LNCAP (cell line): ENCODE results near the gene DCD.

Experiments
- CTCF ChIP-seq: fragments of 450-650 bp; IDR thresholded peaks from 2 replicates; pipeline ENCODE4 v1.5.1; 2017; ENCODE audit warnings: mild to moderate bottlenecking

Gene DCD

GRCh38 chr12:54629925-54630324 is 18.2 kb downstream of the DCD start:
- no peak for TF ChIP-seq CTCF

GRCh38 chr12:54628186-54628846 is 19.8 kb downstream of the DCD start:
- TF ChIP-seq CTCF: no peak

DNA sequence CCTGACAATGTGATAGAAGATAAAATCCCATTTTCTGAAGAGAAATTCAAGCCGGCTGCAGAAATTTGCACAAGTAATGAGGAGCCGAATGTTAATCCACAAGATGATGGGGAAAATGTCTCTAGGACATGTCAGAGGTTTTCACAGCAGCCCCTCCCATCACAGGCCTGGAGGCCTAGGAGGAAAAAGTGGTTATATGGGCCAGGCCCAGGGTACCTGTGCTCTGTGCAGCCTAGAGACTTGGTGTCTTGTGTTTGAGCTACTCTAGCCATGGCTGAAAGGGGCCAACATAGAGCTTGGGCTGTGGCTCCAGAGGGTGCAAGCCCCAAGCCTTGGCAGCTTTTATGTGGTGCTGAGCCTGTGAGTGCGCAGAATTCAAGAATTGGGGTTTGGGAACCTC is 20.9 kb downstream of the DCD start:
- no peak for TF ChIP-seq CTCF

- TF ChIP-seq CTCF: no peak
Observed at GRCh38 chr12:54625598-54625997, 22.6 kb downstream of the DCD start.

DNA sequence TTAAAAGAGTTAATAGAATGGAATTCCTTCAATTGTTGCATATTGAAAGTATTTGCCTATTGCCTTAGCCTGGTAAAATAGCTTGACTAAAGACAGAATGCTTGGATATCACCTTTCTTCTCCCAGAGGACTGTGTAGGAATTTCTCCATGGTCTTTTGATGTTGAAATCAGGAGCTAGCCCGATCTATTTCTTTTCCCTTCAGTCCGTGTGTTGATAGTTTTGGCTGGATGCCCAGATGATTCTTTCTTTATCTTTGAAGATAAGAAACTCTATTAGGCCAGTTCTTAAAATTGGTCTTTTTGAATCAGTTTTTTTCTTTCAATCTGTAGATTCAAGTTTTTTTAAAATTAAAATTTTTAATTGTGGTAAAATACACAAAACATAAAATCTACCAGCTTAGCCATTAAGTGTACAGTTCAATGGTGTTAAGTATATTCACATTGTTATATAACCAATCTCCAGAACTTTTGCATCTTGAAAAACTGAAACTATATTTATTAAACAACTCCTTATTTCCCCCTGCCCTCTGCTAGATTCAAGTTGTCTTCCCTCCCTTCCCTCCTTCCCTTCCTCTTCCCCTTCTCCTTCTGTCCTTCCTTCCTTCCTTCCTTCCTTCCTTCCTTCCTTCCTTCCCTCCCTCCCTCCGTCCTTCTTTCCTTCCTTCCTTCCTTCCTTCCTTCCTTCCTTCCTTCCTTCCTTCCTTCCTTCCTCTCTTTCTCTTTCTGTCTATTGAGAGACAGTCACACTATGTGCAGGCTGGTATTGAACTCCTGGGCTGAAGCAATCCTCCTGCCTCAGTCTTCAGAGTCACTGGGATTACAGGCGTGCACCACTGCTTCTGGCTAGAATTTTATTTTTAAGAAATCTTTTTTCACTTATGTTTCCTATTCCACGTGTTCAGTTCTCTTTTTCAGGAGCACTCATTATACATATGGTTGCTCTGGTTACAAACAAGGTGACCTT is 23.6 kb downstream of the DCD start:
- no peak for TF ChIP-seq CTCF

DNA sequence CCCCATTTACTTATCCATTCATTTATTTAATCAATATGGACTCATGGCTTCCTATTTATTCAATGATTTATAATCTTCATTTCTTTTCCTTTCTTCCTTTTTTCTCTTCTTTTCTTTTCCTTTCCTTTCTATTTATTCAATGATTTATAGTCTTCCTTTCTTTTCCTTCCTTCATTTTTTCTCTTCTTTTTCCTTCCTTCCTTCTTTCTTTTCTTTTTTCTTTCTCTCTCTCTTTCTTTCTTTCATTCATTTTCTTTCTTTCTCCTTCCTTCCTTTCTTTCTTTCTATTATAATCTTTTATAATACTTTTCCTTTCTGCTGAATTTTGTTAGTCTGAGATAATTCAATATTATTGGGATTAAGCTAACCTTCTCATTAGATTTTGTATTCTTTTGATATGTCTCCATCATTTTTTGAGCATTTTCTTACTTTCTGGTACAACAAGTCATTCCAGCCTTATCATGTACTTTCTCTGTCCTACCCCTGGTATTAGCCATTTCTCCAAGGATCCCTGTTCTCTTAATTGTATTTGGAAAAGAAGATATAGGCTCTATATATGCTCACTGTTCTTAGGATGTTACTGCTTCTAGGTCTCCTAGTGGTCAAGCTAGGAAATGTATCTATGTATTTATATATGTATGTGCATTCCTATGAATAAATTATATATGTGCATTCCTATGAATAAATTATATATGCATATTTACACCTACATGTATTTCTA is 25.5 kb downstream of the DCD start:
- peak; percentile 49; the same call in 1 of the 2 replicates for TF ChIP-seq CTCF

DNA sequence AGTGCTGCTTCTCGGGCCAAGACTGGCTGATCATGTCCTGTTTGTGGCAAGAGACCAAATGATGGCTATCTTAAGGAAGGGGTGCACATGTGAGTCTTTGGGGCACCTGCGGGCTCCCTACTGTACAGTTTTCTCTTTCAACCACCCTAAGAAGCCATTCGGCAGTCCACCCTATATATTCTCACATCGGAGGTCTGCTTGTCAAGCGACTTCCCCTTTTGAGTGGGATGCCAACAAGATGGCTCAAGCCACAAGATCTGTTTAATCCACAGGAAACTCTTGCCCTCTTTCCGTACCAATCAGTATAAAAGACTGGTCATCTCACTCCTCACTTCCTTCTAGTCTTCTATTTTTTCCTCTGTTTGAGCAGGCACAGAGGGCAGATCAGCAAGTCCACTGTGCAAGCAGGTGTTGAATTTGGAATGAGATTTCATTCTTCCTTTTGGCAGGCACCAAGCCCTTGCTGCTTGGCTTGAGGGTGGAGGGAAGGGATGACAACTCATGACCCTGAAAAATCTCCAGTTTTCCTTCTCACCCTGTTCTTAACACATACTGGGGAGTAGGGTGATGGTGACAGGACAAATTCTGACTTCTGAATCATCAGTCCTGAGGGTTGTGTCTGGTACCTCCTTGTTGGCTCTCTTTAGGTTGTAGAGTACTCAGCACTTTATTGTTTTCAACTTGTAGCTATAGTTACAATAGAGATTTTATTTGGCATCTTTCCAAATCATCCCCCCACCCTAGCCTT is 31.1 kb downstream of the DCD start:
- no peak for TF ChIP-seq CTCF
